HG03521 (cell line): Measurements from ENCODE around the gene PPP4R3B.
"Not testable (repeated sequence)": the region's sequence is repeated elsewhere in the genome, so short reads cannot be mapped to it uniquely, and the experiment has no call there.

ENCODE experiments used
- ATAC-seq: cut with Tn5 transposase; IDR thresholded peaks from one replicate; pipeline ENCODE4 v1.9.1; 2021; ENCODE audit warnings: mild to moderate bottlenecking, moderate library complexity; ENCODE audit not compliant: unreplicated experiment

The PPP4R3B gene

GRCh38 chr2:55596795-55597194 is 20.6 kb downstream of the PPP4R3B start:
- ATAC-seq: not testable (repeated sequence)

DNA sequence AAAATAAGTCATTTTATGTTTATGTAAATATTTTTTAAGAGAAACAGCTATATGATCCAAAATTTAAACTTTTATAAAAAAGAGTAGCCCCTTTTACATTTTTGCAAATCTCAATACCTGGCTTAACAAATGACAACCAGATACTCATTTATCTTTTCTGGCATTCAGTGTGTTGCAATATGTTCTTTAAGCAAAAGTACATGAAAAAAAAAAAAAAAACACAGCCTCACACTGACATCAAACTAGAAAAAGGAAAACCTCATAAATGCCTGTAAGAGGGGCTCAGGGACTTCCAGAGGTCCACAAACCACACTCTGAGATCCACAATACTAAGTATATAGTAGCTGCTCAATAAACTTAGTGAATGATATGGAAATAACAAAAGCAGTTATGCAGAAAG is 21.9 kb downstream of the PPP4R3B start:
- no peak for ATAC-seq

DNA sequence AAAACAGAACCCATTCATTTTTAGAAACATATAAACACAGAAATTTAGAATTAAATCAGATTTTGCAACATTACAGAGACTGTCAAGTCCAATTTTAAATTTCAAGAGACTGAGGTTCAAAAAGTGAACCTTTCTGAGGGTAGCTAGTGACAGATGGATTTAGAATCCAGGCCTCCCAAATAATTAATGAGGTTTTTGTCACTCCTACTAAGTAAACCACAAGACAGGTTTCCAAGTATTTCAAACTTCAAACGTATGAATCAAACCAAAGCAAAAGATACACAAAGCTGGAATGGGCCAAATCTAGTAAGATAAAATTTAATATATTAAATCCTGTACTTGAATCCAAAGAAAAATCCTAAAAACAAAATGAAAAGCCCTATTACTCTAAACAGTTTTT is 25.3 kb downstream of the PPP4R3B start:
- ATAC-seq: no peak

DNA sequence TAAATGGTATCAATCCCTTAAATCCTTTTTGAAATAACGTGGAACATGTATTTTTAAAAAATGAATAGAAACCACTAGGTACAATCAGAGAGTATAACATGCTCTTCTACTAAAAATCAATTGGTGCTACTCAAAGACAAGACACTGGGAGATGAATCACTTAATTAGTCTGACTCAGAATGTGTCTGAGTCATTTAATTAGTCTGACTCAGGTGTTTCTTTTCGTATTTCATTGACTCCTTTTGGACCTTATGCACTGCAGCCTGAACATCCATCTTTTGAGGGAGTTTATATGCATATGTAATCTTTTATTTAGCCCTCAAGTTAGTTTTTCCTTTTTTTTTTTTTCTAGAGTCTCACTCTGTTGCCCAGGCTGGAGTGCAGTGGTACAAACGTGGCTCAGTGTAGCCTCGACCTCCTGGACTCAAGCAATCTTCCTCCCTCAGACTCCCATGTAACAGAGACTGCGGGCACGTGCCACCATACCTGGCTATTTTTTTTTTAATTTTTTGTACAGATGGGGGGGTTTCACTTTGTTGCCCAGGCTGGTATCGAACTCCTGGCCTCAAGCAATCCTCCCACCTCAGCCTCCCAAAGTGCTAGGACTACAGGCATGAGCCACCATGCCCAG is 26.5 kb downstream of the PPP4R3B start:
- ATAC-seq: no peak

GRCh38 chr2:55585451-55586080 is 31.9 kb downstream of the PPP4R3B start:
- no peak for ATAC-seq

GRCh38 chr2:55581874-55582547 is 35.4 kb downstream of the PPP4R3B start:
- no peak for ATAC-seq

GRCh38 chr2:55581435-55581834 is 36.0 kb downstream of the PPP4R3B start:
- ATAC-seq: no peak

GRCh38 chr2:55569002-55569401 is 48.4 kb downstream of the PPP4R3B start:
- not testable (repeated sequence) for ATAC-seq

- ATAC-seq: no peak
Measured at GRCh38 chr2:55567298-55567697, 50.1 kb downstream of the PPP4R3B start.

GRCh38 chr2:55565613-55566012 is 51.8 kb downstream of the PPP4R3B start:
- ATAC-seq: no peak

DNA sequence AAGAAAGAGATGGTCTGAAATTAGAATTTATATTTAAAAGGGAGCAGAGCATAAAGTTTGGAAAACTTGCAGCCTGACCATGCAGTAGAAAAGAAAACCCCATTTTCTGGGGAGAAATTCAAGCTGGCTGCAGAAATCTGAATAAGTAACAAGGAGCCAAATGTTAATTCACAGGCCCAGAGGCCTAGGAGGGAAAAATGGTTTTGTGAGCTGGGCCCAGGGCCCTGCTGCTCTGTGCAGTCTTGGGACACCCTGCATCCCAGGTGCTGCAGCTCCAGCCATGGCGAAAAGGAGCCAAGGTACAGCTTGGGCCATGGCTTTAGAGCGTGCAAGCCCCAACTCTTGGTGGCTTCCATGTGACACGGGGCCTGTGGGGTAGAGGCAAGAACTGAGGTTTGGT is 56.6 kb downstream of the PPP4R3B start:
- no peak for ATAC-seq

GRCh38 chr2:55556809-55557208 is 60.6 kb downstream of the PPP4R3B start:
- ATAC-seq: no peak

GRCh38 chr2:55555977-55556376 is 61.4 kb downstream of the PPP4R3B start:
- no peak for ATAC-seq

DNA sequence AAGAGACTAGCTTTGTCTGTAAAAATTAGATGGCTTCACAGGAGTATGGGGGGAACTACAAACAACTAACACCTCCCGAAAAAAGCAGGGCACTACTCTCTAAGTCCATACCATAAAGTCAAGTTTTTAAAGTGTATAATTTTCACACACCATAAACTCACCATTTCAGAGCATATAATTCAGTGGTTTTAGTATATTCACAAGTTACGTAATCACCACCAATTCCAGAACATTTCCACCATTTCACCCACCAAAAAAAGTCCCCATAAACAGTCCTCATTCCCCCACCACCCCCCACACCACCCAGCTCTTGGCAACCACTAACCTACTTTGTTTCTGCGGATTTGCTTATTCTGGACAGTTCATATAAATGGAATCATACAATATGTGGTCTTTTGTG is 64.1 kb downstream of the PPP4R3B start:
- no peak for ATAC-seq

DNA sequence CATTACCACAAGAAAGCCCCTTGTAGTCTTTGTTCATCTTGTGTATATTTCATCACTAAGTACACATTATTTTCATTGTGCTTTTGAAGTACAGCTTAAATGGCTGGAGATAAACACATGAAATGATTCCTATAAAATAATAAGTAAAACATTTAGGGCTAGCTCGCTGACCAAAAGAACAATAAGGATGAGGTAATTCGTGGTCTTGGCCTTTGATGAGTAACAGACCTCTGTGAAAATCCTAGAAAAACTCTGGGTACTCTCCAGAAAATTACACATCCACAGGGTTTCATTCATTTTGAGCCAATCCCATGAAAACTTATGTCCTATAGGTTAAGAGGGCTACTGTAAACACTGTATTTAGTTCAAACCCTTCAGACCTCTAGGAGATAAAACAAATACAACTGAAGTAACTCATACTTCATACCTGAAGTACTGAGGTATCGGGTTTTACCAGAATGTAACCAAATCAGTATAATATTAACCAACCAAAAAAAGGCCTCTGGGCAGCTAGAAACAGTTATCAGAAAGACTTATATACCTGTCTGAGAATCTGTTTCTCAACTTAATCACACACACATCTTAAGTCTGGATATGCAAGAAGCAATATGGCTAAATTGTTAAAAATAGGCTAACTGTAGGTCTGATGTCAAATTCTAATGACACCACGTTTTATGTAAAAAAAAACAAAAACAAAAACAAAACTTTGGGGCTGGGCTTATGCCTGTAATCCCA is 66.9 kb downstream of the PPP4R3B start:
- ATAC-seq: no peak

DNA sequence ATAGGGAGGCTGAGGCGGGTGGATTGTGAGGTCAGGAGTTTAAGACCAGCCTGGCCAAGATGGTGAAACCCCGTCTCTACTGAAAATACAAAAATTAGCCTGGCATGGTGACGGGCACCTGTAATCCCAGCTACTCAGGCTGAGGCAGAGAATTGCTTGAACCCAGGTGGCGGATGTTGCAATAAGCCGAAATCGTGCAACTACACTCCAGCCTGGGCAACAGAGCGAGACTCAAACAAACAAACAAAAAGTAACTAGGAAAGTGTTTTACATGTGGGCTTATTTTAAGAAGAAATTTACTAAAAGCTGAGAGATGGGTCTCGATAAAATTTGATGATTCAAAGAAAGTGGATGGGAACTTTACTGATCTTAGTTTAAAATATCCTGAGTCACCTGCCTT is 69.7 kb downstream of the PPP4R3B start:
- ATAC-seq: not testable (repeated sequence)

GRCh38 chr2:55547001-55547400 is 70.4 kb downstream of the PPP4R3B start:
- no peak for ATAC-seq

- no peak for ATAC-seq
Measured at GRCh38 chr2:55530539-55531081, 86.8 kb downstream of the PPP4R3B start.

GRCh38 chr2:55526174-55526573 is 91.2 kb downstream of the PPP4R3B start:
- ATAC-seq: no peak

DNA sequence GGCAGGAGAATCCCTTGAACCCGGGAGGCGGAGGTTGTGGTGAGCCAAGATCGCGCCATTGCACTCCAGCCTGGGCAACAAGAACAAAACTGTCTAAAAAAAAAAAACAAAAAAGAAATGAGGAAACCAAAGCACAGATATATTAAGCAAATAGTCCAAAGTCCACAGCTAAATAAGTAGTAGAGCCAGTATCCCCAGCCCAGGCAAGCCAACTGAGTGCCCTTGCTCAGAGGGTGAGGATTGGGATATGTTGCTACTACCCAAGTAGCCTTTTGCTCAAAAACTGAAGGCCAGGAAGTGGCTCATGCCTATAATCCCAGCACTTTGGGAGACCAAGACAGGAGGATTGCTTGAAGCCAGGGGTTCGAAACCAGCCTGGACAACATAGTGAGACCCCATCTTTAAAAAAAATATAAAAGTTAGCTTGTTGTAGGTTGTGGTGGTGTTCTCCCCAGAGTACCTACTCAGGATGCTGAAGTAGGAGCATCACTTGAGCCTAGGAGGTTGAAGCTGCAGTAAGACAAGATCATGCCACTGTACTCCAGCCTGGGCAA is 92.5 kb downstream of the PPP4R3B start:
- ATAC-seq: no peak
